Amygdala (tissue), 56 donors: Measurements from ENCODE around the gene SAPCD1.

Source experiments
- DNase-seq, 56 donors: peaks; one replicate each; lab custom pipeline; 2025; lab: John Stamatoyannopoulos, UW

Gene SAPCD1

GRCh38 chr6:31744422-31744821 lies 18.0 kb upstream of the SAPCD1 start:
- no peak for DNase-seq

- DNase-seq = no peak
Observed at GRCh38 chr6:31749301-31750036, 13.0 kb upstream of the SAPCD1 start.

- no peak for DNase-seq
Observed at GRCh38 chr6:31750411-31751022, 11.9 kb upstream of the SAPCD1 start.

GRCh38 chr6:31752739-31753319 lies 9.6 kb upstream of the SAPCD1 start:
- DNase-seq = no peak

- no peak for DNase-seq
Observed at GRCh38 chr6:31758281-31758680, 4.2 kb upstream of the SAPCD1 start.

- DNase-seq = no peak
Observed at GRCh38 chr6:31760790-31761189, 1.7 kb upstream of the SAPCD1 start.

- no peak for DNase-seq
Observed at GRCh38 chr6:31761343-31761742, 1.1 kb upstream of the SAPCD1 start.

GRCh38 chr6:31762878-31763618 lies 592 bp downstream of the SAPCD1 start:
- DNase-seq = no peak

- peak in 7 of 56 donors; percentile 5 to 27 (median 19) for DNase-seq
Observed at GRCh38 chr6:31763619-31763940, 1.1 kb downstream of the SAPCD1 start.

GRCh38 chr6:31764198-31764597 lies 1.7 kb downstream of the SAPCD1 start:
- no peak for DNase-seq

- no peak for DNase-seq
Observed at GRCh38 chr6:31765559-31765909, 3.1 kb downstream of the SAPCD1 start.

- no peak for DNase-seq
Observed at GRCh38 chr6:31765910-31766794, 3.7 kb downstream of the SAPCD1 start.

GRCh38 chr6:31767096-31767645 lies 4.7 kb downstream of the SAPCD1 start:
- DNase-seq = no peak

GRCh38 chr6:31768363-31769257 lies 6.2 kb downstream of the SAPCD1 start:
- DNase-seq = peak in 1 of 56 donors; percentile 29

- DNase-seq = peak in 5 of 56 donors; percentile 13 to 27 (median 23)
Observed at GRCh38 chr6:31769684-31770371, 7.4 kb downstream of the SAPCD1 start.

- no peak for DNase-seq
Observed at GRCh38 chr6:31770860-31771259, 8.4 kb downstream of the SAPCD1 start.

GRCh38 chr6:31771992-31772358 lies 9.5 kb downstream of the SAPCD1 start:
- DNase-seq = no peak

GRCh38 chr6:31775184-31775583 lies 12.7 kb downstream of the SAPCD1 start:
- DNase-seq = no peak
